GM18526 (cell line): Measurements from ENCODE around the gene CNKSR1.

Source experiments
- POLR2A ChIP-seq: IDR thresholded peaks from 3 replicates; pipeline ENCODE4 v1.6.1; 2011; ENCODE audit not compliant: insufficient read length; ENCODE audit errors: extremely low read depth

The CNKSR1 gene

DNA sequence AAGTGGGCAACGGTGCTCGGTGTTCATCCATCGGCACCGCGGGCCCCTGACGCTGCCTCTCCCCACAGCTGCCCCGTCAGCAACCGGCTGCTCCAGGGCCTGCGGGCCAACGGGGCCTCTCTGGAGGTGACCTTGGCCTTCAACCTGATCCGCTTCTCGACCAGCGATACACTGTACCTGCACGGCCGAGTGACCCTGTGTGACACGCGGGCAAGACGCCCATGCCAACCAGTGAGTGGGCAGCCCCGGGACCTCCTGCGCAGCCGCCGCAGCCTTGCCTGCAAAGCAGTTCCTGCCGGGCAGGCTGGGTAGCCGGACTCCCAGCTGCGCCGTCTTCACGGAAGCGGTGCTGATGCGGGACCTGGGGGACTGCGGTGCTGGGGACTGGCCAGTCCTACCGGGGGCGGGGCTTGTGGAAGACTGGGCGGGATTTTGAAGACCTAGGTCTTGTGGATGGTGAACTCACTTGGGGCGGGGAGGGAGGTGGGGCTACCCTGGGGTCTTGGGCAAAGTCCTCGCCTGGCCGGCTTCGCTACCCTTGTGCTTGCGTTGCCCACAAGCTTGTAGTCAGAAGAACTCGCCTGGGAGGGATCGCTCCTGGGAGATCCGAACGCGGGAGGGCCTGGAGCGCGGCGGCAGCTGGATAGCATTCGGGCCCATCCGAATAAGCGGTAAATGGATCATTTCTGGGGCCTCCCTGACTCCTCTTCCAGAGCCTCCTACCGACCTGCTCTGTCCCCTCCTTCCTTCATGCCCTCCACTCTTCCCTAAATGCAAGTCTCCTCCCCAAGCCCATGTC lies 47.9 kb downstream of the CNKSR1 start:
- TF ChIP-seq POLR2A: no peak

DNA sequence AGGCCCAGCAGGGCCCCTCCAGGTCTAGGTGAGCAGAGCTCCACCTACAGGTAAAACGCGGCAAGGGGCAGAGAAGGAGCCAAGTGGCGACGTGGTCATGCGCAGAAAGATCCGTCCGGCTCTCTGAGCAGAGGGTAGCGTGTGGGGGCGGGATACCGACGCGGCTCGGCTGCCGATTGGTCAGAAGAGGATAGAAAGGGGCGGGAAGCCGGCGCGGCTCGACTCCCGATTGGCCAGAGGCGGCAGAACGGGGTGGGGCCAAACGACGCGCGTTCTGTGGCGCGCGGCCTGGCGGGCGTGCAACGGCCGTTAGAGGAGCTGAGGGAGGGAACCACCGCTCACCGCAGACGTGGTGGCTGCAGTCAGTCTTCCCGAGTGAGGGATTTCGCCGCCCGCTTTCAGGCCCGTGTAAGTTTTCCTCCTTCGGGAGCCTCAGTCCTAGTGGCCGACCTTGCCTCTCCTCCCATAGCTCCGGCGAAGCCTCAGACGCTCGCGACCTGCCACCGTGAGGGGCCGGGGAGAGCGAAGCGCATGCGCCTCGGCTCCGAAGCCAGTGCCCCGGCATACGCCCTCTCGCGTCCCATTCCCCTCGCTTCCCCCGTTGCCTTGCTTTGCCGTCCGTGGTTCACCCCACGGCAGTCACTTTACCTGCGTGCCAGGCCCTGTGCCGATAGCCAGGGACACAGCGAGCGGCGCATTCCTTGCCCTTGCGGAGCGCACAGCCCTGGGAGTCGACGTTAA lies 56.8 kb downstream of the CNKSR1 start, which contains the start of gene CEP85:
TSS of gene CEP85 (plus strand) at position 298 of the 741 bp plus-strand sequence. CDS start 5,584 bp downstream, outside the sequence.
- peak; percentile 93 for TF ChIP-seq POLR2A

DNA sequence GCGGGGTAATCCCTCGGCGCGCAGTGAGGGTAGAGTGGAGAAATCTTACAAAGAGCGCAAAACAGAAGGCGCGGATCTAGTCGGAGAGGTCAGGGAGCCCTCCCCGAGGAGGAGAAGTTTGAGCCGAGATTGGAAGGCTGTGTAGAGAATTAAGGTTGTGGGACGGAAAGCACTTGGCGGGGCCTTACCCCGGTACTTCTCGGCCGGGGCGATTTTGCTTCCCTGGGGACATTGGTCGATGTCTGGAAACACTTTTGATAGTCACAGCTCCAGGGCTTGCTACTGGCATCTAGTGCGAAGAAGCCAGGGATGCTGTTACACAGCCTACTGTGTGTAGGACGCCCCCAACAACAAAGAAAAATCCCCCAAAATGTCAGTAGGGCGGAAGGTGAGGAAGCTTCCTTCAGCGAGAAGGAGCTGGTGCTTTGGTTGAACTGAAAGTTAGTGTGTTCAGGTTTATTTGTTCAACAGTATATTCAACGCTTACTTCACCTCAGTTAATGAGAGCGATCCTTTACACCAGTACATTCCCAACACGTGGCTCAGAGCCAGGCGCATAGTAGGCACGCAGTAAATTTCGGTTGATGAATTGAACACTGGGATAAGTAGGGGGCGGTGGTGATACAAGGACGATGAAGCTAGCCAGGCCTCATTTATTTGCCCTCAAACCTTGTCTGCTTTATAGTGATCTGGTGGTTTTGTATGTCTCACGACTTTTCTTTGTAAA lies 57.5 kb downstream of the CNKSR1 start:
- TF ChIP-seq POLR2A: no peak

DNA sequence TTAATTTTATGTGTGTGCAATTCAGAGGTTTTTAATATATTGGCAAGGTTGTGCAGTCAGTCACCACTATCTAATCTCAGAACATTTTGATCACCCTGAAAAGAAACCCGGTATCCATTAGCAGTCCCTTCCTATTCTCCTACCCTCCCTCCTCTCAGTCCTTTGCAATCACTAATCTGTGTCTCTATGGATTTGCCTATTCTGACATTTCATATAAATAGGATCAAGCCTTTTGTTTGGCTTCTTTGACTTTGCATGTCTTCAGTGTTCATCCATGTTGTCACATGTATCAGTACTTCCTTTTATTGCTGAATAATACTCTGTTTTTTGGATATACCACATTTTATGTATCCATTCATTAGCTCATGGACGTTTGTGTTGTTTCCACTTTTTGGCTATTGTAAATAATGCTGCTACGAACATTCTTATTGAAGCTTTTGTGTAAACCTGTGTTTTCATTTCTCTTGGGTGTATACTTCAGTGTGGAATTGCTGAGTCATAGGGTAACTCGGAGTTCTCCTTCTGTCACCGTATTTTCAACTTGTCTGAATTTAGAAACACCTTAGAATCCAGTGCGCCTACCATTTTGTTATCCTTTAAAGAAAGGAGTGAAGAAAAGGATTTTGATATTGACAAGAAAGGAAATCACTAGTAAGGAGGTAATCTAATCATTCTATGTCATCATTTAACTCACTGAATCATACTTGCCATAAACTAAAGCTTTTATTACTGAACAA lies 60.1 kb downstream of the CNKSR1 start:
- no peak for TF ChIP-seq POLR2A
